ENCODE results near the gene CXorf51B. TPM values are rescaled to one million over a fixed set of nuclear protein-coding genes. Genes with fewer than 3 reads are reported as not detected.
"Not testable (repeated sequence)": the region's sequence is repeated elsewhere in the genome, so short reads cannot be mapped to it uniquely, and the experiment has no call there.

The CXorf51B gene
- total RNA-seq, result not detected in 2 replicates

DNA sequence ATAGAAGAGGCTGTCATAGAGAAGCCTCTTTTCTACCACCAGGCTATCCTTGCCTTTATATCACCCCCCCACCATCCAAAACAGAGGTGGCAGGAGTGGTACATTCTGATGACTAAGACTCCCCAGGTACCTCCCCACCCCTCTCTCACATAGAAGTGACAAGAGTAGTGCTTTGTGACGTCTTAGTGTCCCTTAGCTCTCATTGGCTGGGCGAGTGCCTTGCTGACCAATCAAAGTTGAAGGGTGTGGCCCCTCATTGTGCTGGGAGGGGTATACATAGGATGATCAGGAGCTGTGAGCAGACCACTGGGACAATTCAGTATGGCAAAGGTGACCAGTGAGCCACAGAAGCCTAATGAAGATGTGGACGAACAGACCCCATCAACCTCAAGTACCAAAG is at the start of gene CXorf51B:
Gene CXorf51B, plus strand, starts transcription at position 301 of the 400 bp plus-strand sequence. Its CDS starts 21 bp downstream, at position 322.
- H3K27ac ChIP-seq (ENCODE audit: low read depth, low read length); DNase-seq (ENCODE audit: insufficient read length, low spot score, missing footprints); H3K36me3 ChIP-seq (ENCODE audit: insufficient read depth, low read length); H4K20me1 ChIP-seq (ENCODE audit: insufficient read depth, low read length); H3K9me3 ChIP-seq (ENCODE audit: low read depth, low read length); H2AFZ ChIP-seq (ENCODE audit: low read length); H3K27me3 ChIP-seq (ENCODE audit: insufficient read depth, low read length); H3K4me3 ChIP-seq (ENCODE audit: insufficient read depth, low read length); H3K4me1 ChIP-seq (ENCODE audit: insufficient read depth, low read length); H3K79me2 ChIP-seq (ENCODE audit: insufficient read depth, low read length); H3K4me2 ChIP-seq (ENCODE audit: insufficient read depth, low read length): not testable (repeated sequence)

DNA sequence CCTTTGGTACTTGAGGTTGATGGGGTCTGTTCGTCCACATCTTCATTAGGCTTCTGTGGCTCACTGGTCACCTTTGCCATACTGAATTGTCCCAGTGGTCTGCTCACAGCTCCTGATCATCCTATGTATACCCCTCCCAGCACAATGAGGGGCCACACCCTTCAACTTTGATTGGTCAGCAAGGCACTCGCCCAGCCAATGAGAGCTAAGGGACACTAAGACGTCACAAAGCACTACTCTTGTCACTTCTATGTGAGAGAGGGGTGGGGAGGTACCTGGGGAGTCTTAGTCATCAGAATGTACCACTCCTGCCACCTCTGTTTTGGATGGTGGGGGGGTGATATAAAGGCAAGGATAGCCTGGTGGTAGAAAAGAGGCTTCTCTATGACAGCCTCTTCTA is 5.1 kb downstream of the CXorf51B start, which contains the start of gene CXorf51A:
Gene CXorf51A, minus strand, starts transcription at position 101 of the 400 bp plus-strand sequence. Its CDS starts 21 bp downstream, at position 80.
- H3K4me3 ChIP-seq (ENCODE audit: insufficient read depth, low read length); DNase-seq (ENCODE audit: insufficient read length, low spot score, missing footprints); H3K79me2 ChIP-seq (ENCODE audit: insufficient read depth, low read length); H2AFZ ChIP-seq (ENCODE audit: low read length); H4K20me1 ChIP-seq (ENCODE audit: insufficient read depth, low read length); H3K36me3 ChIP-seq (ENCODE audit: insufficient read depth, low read length); H3K4me1 ChIP-seq (ENCODE audit: insufficient read depth, low read length); H3K27me3 ChIP-seq (ENCODE audit: insufficient read depth, low read length); H3K4me2 ChIP-seq (ENCODE audit: insufficient read depth, low read length); H3K27ac ChIP-seq (ENCODE audit: low read depth, low read length); H3K9me3 ChIP-seq (ENCODE audit: low read depth, low read length): not testable (repeated sequence)

DNA sequence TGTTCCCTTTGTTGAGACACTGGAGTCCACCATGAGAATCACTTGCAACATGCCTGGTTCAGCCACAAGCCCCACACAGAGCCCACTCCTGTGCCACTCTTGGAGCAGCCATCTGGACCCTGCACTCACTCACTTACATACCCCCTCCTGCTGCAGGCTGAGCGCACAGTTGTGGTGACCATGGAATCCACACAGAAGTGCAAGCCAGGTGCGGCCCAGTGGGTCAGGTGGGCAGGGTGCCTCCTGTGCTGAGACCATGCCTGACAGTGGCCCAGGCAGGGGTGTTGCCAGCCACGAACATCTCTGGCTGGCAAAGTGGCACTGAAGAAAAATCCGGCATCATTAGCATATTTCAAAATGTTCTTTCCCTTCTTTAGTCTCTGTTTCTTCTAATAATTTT is 22.4 kb downstream of the CXorf51B start:
- no peak overlapping the region for H3K4me3 ChIP-seq (ENCODE audit: insufficient read depth, low read length)
- no peak overlapping the region for H3K4me2 ChIP-seq (ENCODE audit: insufficient read depth, low read length)
- H3K9me3 ChIP-seq (ENCODE audit: low read depth, low read length), result no peaks in the 10 kb centered on the region
- H3K4me1 ChIP-seq (ENCODE audit: insufficient read depth, low read length), result no peaks in the 10 kb centered on the region
- TF ChIP-seq, protein P1, sequence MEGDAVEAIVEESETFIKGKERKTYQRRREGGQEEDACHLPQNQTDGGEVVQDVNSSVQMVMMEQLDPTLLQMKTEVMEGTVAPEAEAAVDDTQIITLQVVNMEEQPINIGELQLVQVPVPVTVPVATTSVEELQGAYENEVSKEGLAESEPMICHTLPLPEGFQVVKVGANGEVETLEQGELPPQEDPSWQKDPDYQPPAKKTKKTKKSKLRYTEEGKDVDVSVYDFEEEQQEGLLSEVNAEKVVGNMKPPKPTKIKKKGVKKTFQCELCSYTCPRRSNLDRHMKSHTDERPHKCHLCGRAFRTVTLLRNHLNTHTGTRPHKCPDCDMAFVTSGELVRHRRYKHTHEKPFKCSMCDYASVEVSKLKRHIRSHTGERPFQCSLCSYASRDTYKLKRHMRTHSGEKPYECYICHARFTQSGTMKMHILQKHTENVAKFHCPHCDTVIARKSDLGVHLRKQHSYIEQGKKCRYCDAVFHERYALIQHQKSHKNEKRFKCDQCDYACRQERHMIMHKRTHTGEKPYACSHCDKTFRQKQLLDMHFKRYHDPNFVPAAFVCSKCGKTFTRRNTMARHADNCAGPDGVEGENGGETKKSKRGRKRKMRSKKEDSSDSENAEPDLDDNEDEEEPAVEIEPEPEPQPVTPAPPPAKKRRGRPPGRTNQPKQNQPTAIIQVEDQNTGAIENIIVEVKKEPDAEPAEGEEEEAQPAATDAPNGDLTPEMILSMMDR (IDR thresholded peaks at IDR 0.05; ENCODE audit: extremely low read depth, low read depth, low read length), result no peak
- no peak for DNase-seq (ENCODE audit: insufficient read length, low spot score, missing footprints)
- H3K27me3 ChIP-seq (ENCODE audit: insufficient read depth, low read length), result no peaks in the 10 kb centered on the region
- H3K79me2 ChIP-seq (ENCODE audit: insufficient read depth, low read length), result no peaks in the 10 kb centered on the region
- no peak overlapping the region for H3K27ac ChIP-seq (ENCODE audit: low read depth, low read length)
- no peaks in the 10 kb centered on the region for H3K36me3 ChIP-seq (ENCODE audit: insufficient read depth, low read length)
- no peak overlapping the region for H2AFZ ChIP-seq (ENCODE audit: low read length)
- no peaks in the 10 kb centered on the region for H4K20me1 ChIP-seq (ENCODE audit: insufficient read depth, low read length)

DNA sequence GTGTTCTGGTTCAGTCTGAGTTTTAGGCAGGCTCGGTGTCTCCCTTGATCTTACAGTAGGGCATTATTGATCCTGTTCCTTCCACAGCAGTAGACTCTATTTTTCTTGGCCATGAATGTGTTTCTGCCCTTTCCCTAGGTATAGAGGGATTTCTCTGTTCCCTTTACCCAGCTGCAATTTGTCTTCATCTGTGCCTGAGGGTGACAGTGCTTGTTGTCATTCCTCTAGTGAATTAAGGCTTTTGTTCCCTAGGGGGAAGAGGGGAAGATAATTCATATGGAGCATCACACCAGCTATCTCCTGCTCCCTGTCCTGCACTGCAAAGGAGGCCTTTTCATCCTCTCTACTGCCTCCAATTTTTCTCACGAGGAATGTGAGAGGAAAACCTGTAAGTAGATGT is 44.7 kb downstream of the CXorf51B start:
- H3K4me2 ChIP-seq (ENCODE audit: insufficient read depth, low read length), result no peak overlapping the region
- no peak overlapping the region for H2AFZ ChIP-seq (ENCODE audit: low read length)
- no peaks in the 10 kb centered on the region for H3K4me1 ChIP-seq (ENCODE audit: insufficient read depth, low read length)
- H3K27ac ChIP-seq (ENCODE audit: low read depth, low read length), result no peak overlapping the region
- H3K79me2 ChIP-seq (ENCODE audit: insufficient read depth, low read length), result no peaks in the 10 kb centered on the region
- TF ChIP-seq, protein P1 (IDR thresholded peaks at IDR 0.05; ENCODE audit: extremely low read depth, low read depth, low read length), result no peak
- H3K4me3 ChIP-seq (ENCODE audit: insufficient read depth, low read length), result no peak overlapping the region
- no peak for DNase-seq (ENCODE audit: insufficient read length, low spot score, missing footprints)
- no peaks in the 10 kb centered on the region for H3K9me3 ChIP-seq (ENCODE audit: low read depth, low read length)
- no peaks in the 10 kb centered on the region for H4K20me1 ChIP-seq (ENCODE audit: insufficient read depth, low read length)
- no peaks in the 10 kb centered on the region for H3K36me3 ChIP-seq (ENCODE audit: insufficient read depth, low read length)
- H3K27me3 ChIP-seq (ENCODE audit: insufficient read depth, low read length), result no peaks in the 10 kb centered on the region

Other genes starting within 250 kb of the CXorf51B start
- not detected in 2 replicates for gene CXorf51A, start 5.0 kb downstream of the CXorf51B start, total RNA-seq

Measured in osteoblast (primary cell).